WERI-Rb-1 (cell line): ENCODE data around the gene TRPV4.

ENCODE experiments used
- DNase-seq: peaks from one replicate; pipeline ENCODE4 v3.0.0-alpha.2; 2020
- H3K27ac ChIP-seq: fragments of 250-450 bp; sonication (Bioruptor Pico); 2 replicates; pipeline ENCODE4 v1.5.1; 2020; ENCODE audit warnings: mild to moderate bottlenecking, moderate library complexity
- H3K27me3 ChIP-seq: fragments of 250-450 bp; sonication (Bioruptor Pico); 2 replicates; pipeline ENCODE4 v1.5.1; 2021; ENCODE audit warnings: mild to moderate bottlenecking, low read depth, moderate library complexity; ENCODE audit not compliant: insufficient read depth, severe bottlenecking
- H3K36me3 ChIP-seq: fragments of 250-450 bp; sonication (Bioruptor Pico); 2 replicates; pipeline ENCODE4 v1.5.1; 2020; ENCODE audit warnings: mild to moderate bottlenecking, moderate library complexity
- H3K4me3 ChIP-seq: 2 replicates; pipeline ENCODE4 v1.5.1; 2011; ENCODE audit warnings: low read depth, mild to moderate bottlenecking, control low read depth, low read length
- H3K9me3 ChIP-seq: fragments of 250-450 bp; sonication (Bioruptor Pico); 2 replicates; pipeline ENCODE4 v1.5.1; 2021; ENCODE audit warnings: mild to moderate bottlenecking, moderate library complexity; ENCODE audit not compliant: severe bottlenecking
- TF ChIP-seq, protein P1 (sequence below): IDR thresholded peaks from 2 replicates; pipeline ENCODE4 v1.5.1; 2011; ENCODE audit warnings: low read depth, mild to moderate bottlenecking, control low read depth, inconsistent platforms, low read length

Gene TRPV4

DNA sequence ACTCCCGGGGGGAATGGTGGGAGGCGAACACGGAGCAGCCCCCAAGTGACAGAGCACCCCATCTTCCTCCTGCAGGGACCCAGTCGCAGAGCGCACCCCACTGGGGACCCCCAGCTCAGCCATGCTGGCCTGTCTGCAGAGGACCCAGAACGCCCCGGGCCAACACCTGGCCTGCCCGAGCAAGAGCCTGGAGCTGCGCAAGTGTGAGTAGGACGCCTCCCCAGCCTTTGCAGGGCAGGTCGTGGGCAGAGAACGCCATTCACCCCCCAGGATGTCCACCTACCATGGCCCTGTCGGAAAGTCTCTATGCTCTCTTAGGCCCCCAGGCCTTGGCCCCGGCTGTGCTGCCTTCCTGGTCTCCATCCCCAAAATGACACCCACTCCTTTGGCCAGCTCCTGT is 89.2 kb downstream of the TRPV4 start:
- H3K27me3 ChIP-seq, result no peaks in the 10 kb centered on the region
- no peaks in the 10 kb centered on the region for H3K9me3 ChIP-seq
- H3K27ac ChIP-seq, result no peak overlapping the region
- peaks cover 82% of the 10 kb centered on the region for H3K36me3 ChIP-seq
- TF ChIP-seq, protein P1, sequence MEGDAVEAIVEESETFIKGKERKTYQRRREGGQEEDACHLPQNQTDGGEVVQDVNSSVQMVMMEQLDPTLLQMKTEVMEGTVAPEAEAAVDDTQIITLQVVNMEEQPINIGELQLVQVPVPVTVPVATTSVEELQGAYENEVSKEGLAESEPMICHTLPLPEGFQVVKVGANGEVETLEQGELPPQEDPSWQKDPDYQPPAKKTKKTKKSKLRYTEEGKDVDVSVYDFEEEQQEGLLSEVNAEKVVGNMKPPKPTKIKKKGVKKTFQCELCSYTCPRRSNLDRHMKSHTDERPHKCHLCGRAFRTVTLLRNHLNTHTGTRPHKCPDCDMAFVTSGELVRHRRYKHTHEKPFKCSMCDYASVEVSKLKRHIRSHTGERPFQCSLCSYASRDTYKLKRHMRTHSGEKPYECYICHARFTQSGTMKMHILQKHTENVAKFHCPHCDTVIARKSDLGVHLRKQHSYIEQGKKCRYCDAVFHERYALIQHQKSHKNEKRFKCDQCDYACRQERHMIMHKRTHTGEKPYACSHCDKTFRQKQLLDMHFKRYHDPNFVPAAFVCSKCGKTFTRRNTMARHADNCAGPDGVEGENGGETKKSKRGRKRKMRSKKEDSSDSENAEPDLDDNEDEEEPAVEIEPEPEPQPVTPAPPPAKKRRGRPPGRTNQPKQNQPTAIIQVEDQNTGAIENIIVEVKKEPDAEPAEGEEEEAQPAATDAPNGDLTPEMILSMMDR, result no peak
- DNase-seq, result peak; percentile 5
- H3K4me3 ChIP-seq, result no peak overlapping the region

- peak; percentile 4 for DNase-seq
- H3K27ac ChIP-seq, result no peak overlapping the region
- no peak overlapping the region for H3K4me3 ChIP-seq
- H3K36me3 ChIP-seq, result peaks cover 85% of the 10 kb centered on the region
- H3K9me3 ChIP-seq, result no peaks in the 10 kb centered on the region
- TF ChIP-seq, protein P1, result no peak
- H3K27me3 ChIP-seq, result no peaks in the 10 kb centered on the region
Observed at GRCh38 chr12:109743076-109743910, 89.9 kb downstream of the TRPV4 start.

DNA sequence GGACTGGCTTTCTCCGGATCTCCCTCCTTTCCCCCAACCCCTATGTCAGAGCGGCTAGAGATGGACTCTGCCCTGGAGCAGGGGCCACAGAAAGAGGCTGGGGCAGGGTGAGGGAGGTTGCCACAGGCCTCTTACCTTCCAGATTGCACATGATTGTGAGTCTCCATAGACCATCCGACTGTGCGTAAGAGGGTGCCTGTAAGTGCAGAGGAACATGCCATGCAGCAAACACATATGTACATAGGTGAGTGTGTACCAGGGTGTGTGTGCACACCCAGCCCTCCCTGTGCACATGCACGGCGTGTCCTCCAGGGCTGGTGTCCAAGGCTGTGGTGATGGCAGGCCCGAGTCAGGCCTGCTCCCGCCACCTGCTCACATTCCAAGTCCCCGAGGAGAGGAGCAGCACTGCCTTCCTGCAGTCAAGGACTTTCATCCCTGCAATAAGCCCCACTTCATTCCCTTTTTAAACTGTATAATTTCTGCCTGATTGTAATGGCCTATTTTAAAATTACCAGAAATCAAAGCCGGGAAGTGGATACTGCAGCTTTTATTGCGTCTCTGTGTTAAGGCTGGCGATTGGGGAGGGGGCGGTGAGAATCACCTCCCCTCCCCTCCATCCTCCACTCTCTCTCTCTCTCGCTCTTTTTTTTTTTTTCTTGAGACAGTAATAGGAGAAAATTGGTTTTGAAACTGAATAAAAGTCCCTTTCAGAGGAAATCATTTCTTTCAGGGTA is 91.1 kb downstream of the TRPV4 start:
- Histone ChIP-seq H3K27me3 (no peaks in the 10 kb centered on the region), H3K27ac (no peak overlapping the region; the same call in 1 of the 2 replicates), H3K4me3 (no peak overlapping the region), H3K36me3 (peaks cover 79% of the 10 kb centered on the region), H3K9me3 (no peaks in the 10 kb centered on the region)
- DNase-seq, result peak; percentile 6
- TF ChIP-seq, protein P1, result no peak

DNA sequence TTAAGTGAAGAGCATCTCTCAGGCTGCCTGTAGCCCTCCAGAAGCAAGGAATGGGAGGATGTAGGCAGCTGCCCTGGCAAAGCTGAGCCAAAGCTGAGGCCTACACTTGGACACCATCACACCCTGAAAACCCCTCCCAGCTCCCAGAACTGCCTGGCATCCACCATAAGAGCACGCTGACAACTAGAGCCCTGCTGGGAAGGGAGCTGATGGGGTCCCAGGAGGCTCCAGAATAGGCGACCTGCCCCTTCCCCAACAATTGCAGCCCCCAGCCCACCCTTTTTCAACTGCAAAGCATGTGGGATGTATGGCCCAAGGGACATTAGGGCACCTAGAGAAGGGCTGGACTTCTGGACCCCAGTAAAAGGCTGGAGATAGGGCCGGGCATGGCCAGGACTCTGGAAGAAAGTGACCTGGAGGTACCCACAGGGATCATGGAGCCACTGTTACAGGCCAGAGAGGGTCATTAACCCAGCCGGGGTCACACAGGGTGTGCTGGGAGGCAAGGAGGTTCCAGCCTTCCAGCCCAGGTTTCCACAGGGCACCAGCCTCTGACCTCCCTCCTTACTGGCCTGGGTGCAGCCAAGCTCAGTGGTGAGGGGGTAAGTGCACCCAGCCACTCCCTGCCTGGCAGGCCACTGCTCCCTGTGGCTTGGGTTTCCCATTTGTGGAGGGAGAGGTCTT is 91.8 kb downstream of the TRPV4 start:
- TF ChIP-seq, protein P1, result no peak
- DNase-seq, result peak; percentile 5
- Histone ChIP-seq H3K9me3 (no peaks in the 10 kb centered on the region), H3K4me3 (no peak overlapping the region), H3K27me3 (no peaks in the 10 kb centered on the region), H3K27ac (no peak overlapping the region), H3K36me3 (peaks cover 73% of the 10 kb centered on the region)

DNA sequence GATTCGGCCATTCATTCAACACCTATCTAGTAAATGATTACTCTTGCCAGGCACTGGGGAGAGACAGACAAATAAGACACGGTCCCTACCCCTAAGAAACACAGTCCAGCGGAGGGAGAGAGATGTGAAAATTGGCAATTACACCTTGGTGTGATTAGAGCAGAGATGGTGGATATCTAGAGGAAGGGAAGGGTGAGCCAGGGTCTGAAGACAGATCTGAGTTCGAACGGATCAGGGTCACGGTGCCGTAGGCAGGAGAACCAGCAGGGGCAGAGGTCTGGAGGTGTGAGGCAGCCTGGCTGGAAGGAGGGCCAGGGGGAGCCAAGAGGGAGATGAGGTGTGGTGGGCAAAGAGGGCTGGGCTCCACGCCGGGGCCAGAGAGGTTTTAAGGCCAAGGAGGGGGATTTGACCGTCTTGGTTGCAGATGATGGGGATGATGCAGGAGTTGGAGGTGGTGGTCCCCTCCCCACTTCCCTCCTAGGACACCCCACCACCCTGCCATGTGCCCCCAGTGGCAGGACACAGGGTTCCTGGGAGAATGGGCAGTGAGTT is 92.4 kb downstream of the TRPV4 start:
- H3K27me3 ChIP-seq, result no peaks in the 10 kb centered on the region
- H3K9me3 ChIP-seq, result no peaks in the 10 kb centered on the region
- peaks cover 68% of the 10 kb centered on the region for H3K36me3 ChIP-seq
- no peak overlapping the region for H3K27ac ChIP-seq
- H3K4me3 ChIP-seq, result no peak overlapping the region
- DNase-seq, result peak; percentile 5
- TF ChIP-seq, protein P1, result no peak
